ENCODE results near the gene ACADM.
"Not testable (repeated sequence)": the region's sequence is repeated elsewhere in the genome, so short reads cannot be mapped to it uniquely, and the experiment has no call there.

ACADM gene

DNA sequence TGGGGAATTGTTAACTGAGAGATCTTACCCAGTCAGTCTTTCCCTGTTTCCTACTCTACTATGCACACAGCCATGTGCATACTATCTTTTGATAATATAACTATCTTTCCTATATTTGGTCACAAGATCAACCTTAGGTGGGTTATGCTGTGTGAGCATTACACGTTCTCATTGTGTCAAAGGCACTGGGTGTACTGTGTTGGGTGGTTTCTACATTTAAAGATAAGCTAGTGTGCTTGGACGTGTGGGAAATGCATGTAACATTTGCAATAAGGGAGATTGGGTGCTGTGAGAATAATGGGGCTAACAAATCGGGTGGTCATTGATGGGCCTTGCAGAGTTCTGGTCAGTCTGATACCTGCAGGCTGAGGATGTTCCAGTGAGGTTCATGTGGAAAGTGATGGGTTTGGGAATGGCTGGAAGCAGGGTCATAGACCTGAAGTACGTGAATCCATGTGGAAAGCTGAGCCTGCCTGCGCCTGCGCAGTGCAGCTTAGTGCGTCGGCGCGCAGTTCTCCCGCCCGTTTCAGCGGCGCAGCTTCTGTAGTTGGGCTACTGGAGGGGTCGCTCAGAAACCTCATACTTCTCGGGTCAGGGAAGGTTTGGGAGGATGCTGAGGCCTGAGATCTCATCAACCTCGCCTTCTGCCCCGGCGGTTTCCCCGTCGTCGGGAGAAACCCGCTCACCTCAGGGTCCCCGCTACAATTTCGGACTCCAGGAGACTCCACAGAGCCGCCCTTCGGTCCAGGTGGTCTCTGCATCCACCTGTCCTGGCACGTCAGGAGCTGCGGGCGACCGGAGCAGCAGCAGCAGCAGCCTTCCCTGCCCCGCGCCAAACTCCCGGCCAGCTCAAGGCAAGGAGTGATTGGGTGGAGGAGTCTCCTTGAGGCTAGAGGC, 72.1 kb downstream of the ACADM start, which contains the start of gene MSH4:
Gene MSH4 (plus strand): TSS at position 507 of the 897 bp plus-strand sequence. CDS start 104 bp downstream, at position 611.
- DNase-seq, result no peak

DNA sequence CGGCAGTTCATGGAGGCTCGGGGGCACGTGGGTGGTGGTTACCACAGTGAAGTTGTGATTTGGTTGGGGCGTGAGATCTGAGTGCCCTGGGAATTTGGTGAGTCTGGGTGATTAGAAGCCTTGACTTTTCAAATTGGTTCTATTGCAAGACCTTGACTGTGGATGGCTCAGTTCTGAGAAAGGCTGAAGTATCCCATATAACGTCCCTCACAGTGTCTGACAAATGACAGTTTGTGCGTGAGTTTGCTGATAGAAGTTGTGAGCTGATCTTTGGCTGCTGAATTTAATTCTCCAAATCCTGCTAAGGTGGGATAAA, 72.7 kb downstream of the ACADM start:
- DNase-seq, result no peak

DNA sequence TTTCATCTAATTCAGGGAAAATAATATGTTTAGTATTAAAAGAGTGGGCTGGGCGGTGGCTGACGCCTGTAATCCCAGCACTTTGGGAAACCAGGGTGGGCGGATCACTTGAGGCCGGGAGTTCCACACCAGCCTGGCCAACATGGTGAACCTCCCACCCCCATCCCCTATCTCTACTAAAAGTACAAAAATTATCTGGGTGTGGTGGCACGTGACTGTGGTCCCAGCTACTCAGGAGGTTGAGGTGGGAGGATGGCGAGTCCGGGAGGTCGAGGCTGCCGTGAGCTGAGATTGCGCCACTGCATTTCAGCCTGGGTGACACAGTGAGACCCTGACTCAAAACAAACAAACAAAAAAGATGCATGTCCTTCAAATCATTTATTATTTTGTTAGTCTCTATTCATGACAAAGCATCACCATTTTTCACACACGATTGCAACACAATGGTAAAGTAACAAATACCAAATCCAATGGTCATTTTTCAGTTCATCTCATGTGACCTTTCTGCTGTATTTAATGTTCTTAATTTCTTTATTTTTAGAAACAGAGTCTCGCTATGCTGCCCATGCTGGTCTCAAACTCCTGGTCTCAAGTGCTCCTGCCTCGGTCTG, 73.2 kb downstream of the ACADM start:
- DNase-seq, result no peak

DNA sequence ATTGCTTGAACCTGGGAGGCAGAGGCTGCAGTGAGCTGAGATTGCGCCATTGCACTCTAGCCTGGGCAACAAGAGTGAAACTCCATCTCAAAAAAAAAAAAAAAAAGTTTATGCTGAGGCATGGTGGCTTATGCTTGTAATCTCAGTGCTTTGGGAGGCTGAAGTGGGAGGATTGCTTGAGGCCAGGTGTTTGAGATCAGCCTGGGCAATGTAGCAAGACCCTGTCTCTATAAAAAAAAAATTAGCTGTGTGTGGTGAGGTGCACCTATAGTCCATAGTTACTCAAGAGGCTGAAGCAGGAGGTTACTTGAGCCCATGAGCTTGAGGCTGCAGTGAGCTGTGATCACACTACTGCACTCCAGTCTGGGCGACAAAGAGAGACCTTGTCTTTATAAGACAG, 77.0 kb downstream of the ACADM start:
- DNase-seq, result not testable (repeated sequence)

DNA sequence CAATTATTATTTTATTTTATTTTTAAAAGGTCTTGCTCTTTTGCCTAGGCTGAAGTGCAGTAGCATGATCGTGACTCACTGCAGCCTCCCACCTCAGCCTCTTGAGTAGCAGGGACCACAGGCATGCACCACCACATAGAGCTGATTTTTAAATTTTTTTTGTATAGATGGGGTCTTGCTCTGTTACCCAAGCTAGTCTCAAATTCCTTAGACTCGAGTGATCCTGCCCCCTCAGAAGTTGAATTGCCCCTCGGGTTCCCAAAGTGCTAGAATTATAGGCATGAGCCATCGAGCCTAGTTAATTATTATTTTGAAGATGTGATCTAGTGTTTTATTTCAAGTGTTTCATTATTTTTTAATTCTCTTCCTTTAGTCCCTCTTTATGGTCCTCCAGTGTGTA, 84.4 kb downstream of the ACADM start:
- no peak for DNase-seq

DNA sequence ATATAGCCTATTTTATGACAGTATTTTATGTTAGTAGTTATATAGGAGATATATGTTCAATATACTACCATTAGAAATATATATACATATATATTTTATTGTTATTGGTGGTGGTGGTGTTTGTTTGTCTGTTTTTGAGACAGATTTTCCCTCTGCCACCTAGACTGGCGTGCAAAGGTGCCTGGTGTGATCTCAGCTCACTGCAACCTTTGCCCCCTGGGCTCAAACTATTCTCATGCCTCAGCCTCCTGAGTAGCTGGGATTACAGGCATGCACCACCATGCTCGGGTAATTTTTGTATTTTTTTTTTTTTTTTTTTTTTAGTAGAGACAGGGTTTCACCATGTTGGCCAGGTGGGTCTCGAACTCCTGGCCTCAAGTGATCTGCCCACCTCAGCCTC, 85.6 kb downstream of the ACADM start:
- not testable (repeated sequence) for DNase-seq

DNA sequence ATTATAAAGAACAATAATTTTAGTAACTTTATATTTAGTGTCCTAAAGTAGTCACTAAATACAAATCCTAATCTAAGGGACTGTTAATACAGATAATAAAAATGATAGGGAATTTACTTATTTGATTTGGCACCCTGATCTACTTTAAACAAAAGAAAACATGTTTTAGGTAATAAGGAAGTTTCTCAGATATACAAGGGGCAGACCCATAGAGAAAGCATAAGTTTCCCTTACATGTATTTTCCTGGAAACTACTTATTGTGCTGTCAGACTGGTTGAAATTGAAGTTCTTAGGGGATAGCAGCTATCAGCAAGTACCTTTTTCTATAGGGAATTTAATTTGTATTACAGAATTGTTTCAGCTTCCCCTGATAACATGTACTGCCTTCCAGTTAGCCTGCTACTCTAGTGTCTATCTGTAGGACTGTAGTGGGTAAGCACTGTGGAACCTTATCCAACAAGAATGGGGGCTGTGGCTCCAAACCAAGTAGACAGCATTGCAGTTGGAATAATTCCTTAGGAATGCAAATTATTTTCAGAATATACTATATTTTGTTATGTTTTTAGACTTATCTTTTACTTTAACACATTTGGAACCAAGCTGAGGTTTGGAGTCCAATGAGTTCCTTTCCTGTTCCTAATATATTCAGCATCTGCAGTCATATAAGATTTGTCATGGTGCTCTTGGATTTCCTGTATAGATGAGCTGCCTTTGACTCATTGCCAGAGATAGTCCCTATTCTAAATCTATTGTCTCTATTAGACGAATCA, 86.9 kb downstream of the ACADM start:
- no peak for DNase-seq

DNA sequence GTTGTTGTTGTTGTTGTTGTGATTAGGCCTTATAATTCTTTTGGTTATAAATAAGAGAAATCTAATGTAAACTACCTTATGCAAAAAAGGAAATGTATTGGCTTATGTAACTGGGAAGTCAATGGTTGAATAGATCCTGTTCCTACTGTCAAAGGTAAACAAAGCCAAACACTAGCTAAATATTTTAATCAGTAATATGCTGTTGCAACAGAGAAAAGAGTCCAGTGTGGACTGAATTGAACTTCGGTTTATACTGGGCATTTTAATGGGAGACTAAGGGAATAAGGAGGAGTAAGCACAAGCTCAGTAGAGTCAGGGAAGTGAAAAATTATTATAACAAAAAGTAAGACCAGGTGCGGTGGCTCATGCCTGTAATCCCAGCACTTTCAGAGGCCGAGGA, 87.6 kb downstream of the ACADM start:
- DNase-seq, result no peak

Data from CD4-positive, alpha-beta T cell treated with Interleukin-4 for 1 hour (primary cell).